Ovary (tissue), 9 donors: ENCODE measurements around the gene CHRNE. TPM values are rescaled to one million over a fixed set of nuclear protein-coding genes. Genes with fewer than 3 reads are reported as not detected.

Source experiments
- DNase-seq, 5 donors: peaks; one replicate each; pipeline ENCODE4 v3.0.0-alpha.2; 2019 to 2020
- H3K27ac ChIP-seq, 2 donors: fragments of 200-600 bp; one replicate each; pipeline versions ENCODE4 v1.5.1 to v1.8.0; 2019 to 2022
- H3K27me3 ChIP-seq: fragments of 200-600 bp; one replicate; pipeline ENCODE4 v1.8.0; 2022
- H3K36me3 ChIP-seq: fragments of 200-600 bp; sonication (generic); one replicate; pipeline ENCODE4 v1.5.1; 2019
- H3K4me1 ChIP-seq: one replicate; pipeline ENCODE4 v1.8.1; 2013; ENCODE audit warnings: mild to moderate bottlenecking, moderate library complexity; ENCODE audit not compliant: insufficient read depth
- H3K4me3 ChIP-seq: fragments of 200-600 bp; sonication (generic); one replicate; pipeline ENCODE4 v1.5.1; 2017
- H3K9me3 ChIP-seq, 2 donors: fragments of 200-600 bp in 1 of 2; sonication (generic) in 1 of 2; one replicate each; pipeline versions ENCODE4 v1.5.1 to v1.8.1; 2013 to 2019; ENCODE audit warnings: mild to moderate bottlenecking in 1 of 2, moderate library complexity in 1 of 2
- EP300 ChIP-seq: sonication (generic); formaldehyde crosslinking; IDR thresholded peaks from one replicate; pipeline ENCODE4 v1.6.1; 2017; ENCODE audit warnings: antibody characterized with exemption
- POLR2A ChIP-seq: fragments of 450-650 bp; IDR thresholded peaks from one replicate; pipeline ENCODE4 v1.6.1; 2017; ENCODE audit warnings: antibody characterized with exemption, mild to moderate bottlenecking, moderate library complexity
- WGBS, 3 donors: extraction: QIAGEN DNeasy Blood & Tissue Kit in 1 of 3; methylation state at CpG; one replicate each; pipeline versions ENCODE4 v1.1.5 to v1.1.7; 2013 to 2017; 5-methylcytosine and 5-hydroxymethylcytosine counted together
- intact Hi-C, 4 donors: fragments of 100-400 bp; cut with DNase I; formaldehyde crosslinking; loops; one replicate each; pipeline versions ENCODE4 v1.11.0 to v1.15.1; 2022 to 2023
- polyA plus RNA-seq, 2 donors: library from polyadenylated mRNA; stranded (reverse); fragments of 200-250 nt in 1 of 2; fragments of 350-450 nt in 1 of 2; fragmentation: Illumina TruSeq in 1 of 2; extraction: RNeasy Lipid Tissue Mini Kit (QIAGEN cat#74804) in 1 of 2; gene quantifications; one replicate each; pipeline ENCODE4 v1.2.3, GENCODE V29; 2013 to 2014
- total RNA-seq, 7 donors: library from RNA; depleted of rRNA in 2 of 7; stranded (reverse); fragments of >200 nt in 2 of 7; fragmentation: NEBNext Ultra II Directional in 3 of 7; extraction: Animal tissue kit (Norgen Biotek cat#: 25700) in 3 of 7; gene quantifications; one replicate each; pipeline versions ENCODE4 v1.1.0 to v1.2.4, GENCODE V29; 2016 to 2023
- TF ChIP-seq, protein P1 (sequence below), 3 donors: fragments of 450-650 bp in 2 of 3; fragments of 200-600 bp in 1 of 3; IDR thresholded peaks; one replicate each; pipeline versions ENCODE4 v1.5.1 to v1.8.0; 2016 to 2022; ENCODE audit warnings: antibody characterized with exemption in 3 of 3, mild to moderate bottlenecking in 1 of 3
- donor health status: DM: no; HTN: no; CAD: no; lungs with moderate emphysema.
- donor health status: DM: no; HTN: no; CAD: no.
- donor health status: Bipolar disorder and iron deficiency.
- donor health status: DM: yes; HTN: yes; CAD: no.
- donor health status: DM: no; HTN: no; CAD: no.
- donor health status: DM: yes; HTN: yes; CAD: no.

Gene CHRNE
- total and polyA plus RNA-seq, 9 donors, result 0.34 to 1.4 (median 1.0) TPM

DNA sequence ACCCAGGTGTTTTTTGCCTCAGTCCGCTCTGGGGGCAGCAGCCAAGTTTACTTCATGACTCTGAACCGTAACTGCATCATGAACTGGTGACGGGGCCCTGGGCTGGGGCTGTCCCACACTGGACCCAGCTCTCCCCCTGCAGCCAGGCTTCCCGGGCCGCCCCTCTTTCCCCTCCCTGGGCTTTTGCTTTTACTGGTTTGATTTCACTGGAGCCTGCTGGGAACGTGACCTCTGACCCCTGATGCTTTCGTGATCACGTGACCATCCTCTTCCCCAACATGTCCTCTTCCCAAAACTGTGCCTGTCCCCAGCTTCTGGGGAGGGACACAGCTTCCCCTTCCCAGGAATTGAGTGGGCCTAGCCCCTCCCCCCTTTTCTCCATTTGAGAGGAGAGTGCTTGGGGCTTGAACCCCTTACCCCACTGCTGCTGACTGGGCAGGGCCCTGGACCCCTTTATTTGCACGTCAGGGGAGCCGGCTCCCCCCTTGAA is 5.7 kb downstream of the CHRNE start:
- intact Hi-C loops, result loop anchor here in 1 of 4 donors (5.0 kb wide), 1 partner anchor 165 kb away; the partner anchor contains the start of gene MED11
- no peaks in the 10 kb centered on the region for H3K36me3 ChIP-seq
- H3K27me3 ChIP-seq, result no peaks in the 10 kb centered on the region

DNA sequence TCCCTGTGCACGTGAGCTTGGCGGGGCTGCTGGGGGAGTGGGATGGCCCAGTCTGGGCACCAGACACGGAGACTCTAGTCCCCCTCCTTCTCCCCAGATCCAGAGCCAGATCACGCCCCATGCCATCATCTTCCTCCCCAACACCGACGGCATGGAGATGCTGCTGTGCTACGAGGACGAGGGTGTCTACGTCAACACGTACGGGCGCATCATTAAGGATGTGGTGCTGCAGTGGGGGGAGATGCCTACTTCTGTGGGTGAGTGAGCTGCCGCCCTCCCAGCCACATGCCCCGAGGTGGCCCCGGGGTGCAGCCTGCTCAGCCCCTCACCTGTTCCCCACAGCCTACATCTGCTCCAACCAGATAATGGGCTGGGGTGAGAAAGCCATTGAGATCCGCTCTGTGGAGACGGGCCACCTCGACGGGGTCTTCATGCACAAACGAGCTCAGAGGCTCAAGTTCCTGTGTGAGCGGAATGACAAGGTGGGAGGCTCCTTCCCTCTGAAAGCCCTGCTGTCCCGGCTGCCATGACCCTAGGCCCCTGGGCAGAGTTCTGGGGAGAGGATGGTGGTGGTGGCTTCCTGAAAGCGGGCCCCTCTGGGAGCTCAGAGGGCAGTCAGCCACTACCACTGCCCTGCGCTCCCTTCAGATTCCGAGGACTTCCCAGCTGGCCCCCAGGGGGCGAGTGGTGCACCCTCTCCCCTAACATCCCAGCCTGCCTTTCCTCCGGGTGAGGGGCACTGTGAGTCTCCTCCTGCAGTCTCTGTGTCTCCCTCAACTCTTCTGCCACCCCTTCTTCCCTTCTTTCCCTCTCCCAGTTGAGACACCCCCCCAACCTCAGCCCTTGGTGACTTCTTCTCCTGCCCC is 6.3 kb downstream of the CHRNE start:
- Histone ChIP-seq H3K36me3 (no peaks in the 10 kb centered on the region), H3K27me3 (no peaks in the 10 kb centered on the region), H3K9me3 (no peaks in the 10 kb centered on the region), H3K4me3 (no peak overlapping the region), H3K27ac (no peak overlapping the region), H3K4me1 (peaks cover 8% of the 10 kb centered on the region)
- DNase-seq, result peak in 1 of 5 donors; percentile 26
- intact Hi-C loops, result loop anchor here in 1 of 4 donors (5.0 kb wide), 1 partner anchor 164 kb away; the partner anchor contains the start of gene MED11
- no peak for TF ChIP-seq EP300
- TF ChIP-seq, protein P1, sequence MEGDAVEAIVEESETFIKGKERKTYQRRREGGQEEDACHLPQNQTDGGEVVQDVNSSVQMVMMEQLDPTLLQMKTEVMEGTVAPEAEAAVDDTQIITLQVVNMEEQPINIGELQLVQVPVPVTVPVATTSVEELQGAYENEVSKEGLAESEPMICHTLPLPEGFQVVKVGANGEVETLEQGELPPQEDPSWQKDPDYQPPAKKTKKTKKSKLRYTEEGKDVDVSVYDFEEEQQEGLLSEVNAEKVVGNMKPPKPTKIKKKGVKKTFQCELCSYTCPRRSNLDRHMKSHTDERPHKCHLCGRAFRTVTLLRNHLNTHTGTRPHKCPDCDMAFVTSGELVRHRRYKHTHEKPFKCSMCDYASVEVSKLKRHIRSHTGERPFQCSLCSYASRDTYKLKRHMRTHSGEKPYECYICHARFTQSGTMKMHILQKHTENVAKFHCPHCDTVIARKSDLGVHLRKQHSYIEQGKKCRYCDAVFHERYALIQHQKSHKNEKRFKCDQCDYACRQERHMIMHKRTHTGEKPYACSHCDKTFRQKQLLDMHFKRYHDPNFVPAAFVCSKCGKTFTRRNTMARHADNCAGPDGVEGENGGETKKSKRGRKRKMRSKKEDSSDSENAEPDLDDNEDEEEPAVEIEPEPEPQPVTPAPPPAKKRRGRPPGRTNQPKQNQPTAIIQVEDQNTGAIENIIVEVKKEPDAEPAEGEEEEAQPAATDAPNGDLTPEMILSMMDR (IDR thresholded peaks at IDR 0.05), result no peak
- no peak for TF ChIP-seq POLR2A
- 82 to 87% (median 83%) methylated on average over 25 to 27 of the region's 27 CpGs for WGBS, 3 donors

More for the DNA sequence above, 5.7 kb downstream of the CHRNE start:
- peaks cover 8% of the 10 kb centered on the region for H3K4me1 ChIP-seq
- H3K9me3 ChIP-seq, result no peaks in the 10 kb centered on the region
- peak in 2 of 5 donors; percentile 40 to 46 for DNase-seq
- no peak overlapping the region for H3K27ac ChIP-seq
- H3K4me3 ChIP-seq, result no peak overlapping the region
- TF ChIP-seq POLR2A (no peak), EP300 (no peak)
- TF ChIP-seq, protein P1 (IDR thresholded peaks at IDR 0.05), result no peak
- WGBS, 3 donors, result 61 to 70% (median 65%) methylated on average over 10 of the region's 10 CpGs

DNA sequence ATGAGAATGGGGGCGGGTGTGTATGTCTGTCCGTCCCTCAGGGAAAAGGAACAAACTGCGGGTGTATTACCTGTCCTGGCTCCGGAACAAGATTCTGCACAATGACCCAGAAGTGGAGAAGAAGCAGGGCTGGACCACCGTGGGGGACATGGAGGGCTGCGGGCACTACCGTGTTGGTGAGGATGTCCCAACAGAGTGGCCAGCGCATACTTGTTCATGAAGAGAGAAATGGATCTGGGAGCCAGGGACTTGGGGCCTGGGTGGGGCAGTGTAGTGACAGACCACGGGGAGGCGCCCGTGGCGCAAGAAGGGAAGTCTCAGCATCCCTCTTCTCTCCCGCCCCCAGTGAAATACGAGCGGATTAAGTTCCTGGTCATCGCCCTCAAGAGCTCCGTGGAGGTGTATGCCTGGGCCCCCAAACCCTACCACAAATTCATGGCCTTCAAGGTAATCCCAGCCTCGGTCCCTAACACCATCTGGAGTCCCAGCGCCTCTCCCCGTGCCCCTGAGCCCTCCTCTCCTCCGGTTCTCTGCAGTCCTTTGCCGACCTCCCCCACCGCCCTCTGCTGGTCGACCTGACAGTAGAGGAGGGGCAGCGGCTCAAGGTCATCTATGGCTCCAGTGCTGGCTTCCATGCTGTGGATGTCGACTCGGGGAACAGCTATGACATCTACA is 7.1 kb downstream of the CHRNE start:
- intact Hi-C loops, result loop anchor here in 1 of 4 donors (5.0 kb wide), 1 partner anchor 163 kb away; the partner anchor contains the start of gene MED11

DNA sequence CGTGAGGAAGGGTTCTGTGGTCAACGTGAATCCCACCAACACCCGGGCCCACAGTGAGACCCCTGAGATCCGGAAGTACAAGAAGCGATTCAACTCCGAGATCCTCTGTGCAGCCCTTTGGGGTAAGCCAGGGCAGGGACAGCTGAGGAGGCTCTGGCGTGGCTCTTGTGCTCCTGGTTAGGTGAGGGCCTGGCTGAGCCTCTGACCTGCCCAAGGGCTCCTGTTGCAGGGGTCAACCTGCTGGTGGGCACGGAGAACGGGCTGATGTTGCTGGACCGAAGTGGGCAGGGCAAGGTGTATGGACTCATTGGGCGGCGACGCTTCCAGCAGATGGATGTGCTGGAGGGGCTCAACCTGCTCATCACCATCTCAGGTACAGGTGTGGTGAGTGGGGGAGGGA is 7.8 kb downstream of the CHRNE start:
- intact Hi-C loops, result loop anchor here in 1 of 4 donors (5.0 kb wide), 1 partner anchor 163 kb away; the partner anchor contains the start of gene MED11
- Histone ChIP-seq H3K4me3 (no peak overlapping the region), H3K27me3 (no peaks in the 10 kb centered on the region), H3K9me3 (no peaks in the 10 kb centered on the region), H3K27ac (no peak overlapping the region), H3K4me1 (peaks cover 8% of the 10 kb centered on the region), H3K36me3 (no peaks in the 10 kb centered on the region)
- 89 to 92% (median 91%) methylated on average over 13 of the region's 13 CpGs for WGBS, 3 donors
- TF ChIP-seq EP300 (no peak), POLR2A (no peak)
- TF ChIP-seq, protein P1 (IDR thresholded peaks at IDR 0.05), result no peak
- no peak for DNase-seq

More for the DNA sequence above, 7.1 kb downstream of the CHRNE start:
- peak in 2 of 5 donors; percentile 24 to 45 for DNase-seq
- H3K27ac ChIP-seq, result no peak overlapping the region
- no peak overlapping the region for H3K4me3 ChIP-seq
- WGBS, 3 donors, result 58 to 63% (median 63%) methylated on average over 27 of the region's 27 CpGs
- H3K4me1 ChIP-seq, result peaks cover 8% of the 10 kb centered on the region
- TF ChIP-seq POLR2A (no peak), EP300 (no peak)
- TF ChIP-seq, protein P1 (IDR thresholded peaks at IDR 0.05), result no peak
- H3K27me3 ChIP-seq, result no peaks in the 10 kb centered on the region
- no peaks in the 10 kb centered on the region for H3K36me3 ChIP-seq
- no peaks in the 10 kb centered on the region for H3K9me3 ChIP-seq
